Subcutaneous adipose tissue (tissue), 4 donors: ENCODE data around the gene TXNRD1. TPM values are rescaled to one million over a fixed set of nuclear protein-coding genes. Genes with fewer than 3 reads are reported as not detected.

Source experiments
- total RNA-seq, 4 donors: library from RNA; depleted of rRNA; stranded (reverse); fragments of >200 nt; gene quantifications; one replicate each; pipeline ENCODE4 v1.1.0, GENCODE V29; 2016

The TXNRD1 gene
- total RNA-seq, 4 donors from 2014 or later, result 76.2 to 122 (median 83.3) TPM

Other genes with a start within 250 kb of the TXNRD1 start
- 10 to 100 TPM; 16.5 to 41.7 (median 21.7) TPM for gene TDG, start 249.9 kb upstream of the TXNRD1 start, total RNA-seq
- gene GLT8D2, start 165.6 kb upstream of the TXNRD1 start, total RNA-seq, result 10 to 100 TPM in 1 of 4 donors, 1 to 10 TPM in 3; 4.1 to 10.2 (median 6.5) TPM
- 10 to 100 TPM; 23.3 to 34.7 (median 29.4) TPM for gene HCFC2, start 151.2 kb upstream of the TXNRD1 start, total RNA-seq
- 10 to 100 TPM; 27.2 to 47.8 (median 38.2) TPM for gene NFYB, start 77.6 kb upstream of the TXNRD1 start, total RNA-seq
- 10 to 100 TPM in 1 of 4 donors, 1 to 10 TPM in 3; 6.4 to 10.7 (median 8.0) TPM for gene EID3, start 88.0 kb downstream of the TXNRD1 start, total RNA-seq
- 10 to 100 TPM in 1 of 4 donors, 1 to 10 TPM in 3; 5.1 to 48.4 (median 9.3) TPM for gene CHST11, start 241.2 kb downstream of the TXNRD1 start, total RNA-seq